Endothelial cell (in vitro differentiated cells): ENCODE measurements around the gene GLB1L2. TPM values are rescaled to one million over a fixed set of nuclear protein-coding genes. Genes with fewer than 3 reads are reported as not detected.

Experiments used
- DNase-seq: peaks from one replicate; pipeline ENCODE4 v3.0.0; 2021; ENCODE audit warnings: low spot score
- H3K27ac Mint-ChIP-seq: one replicate; pipeline ENCODE4 v1.8.0; 2021; ENCODE audit warnings: mixed read lengths, inconsistent platforms; ENCODE audit not compliant: unreplicated experiment
- H3K27me3 Mint-ChIP-seq: one replicate; pipeline ENCODE4 v1.8.0; 2021; ENCODE audit warnings: mild to moderate bottlenecking, moderate library complexity, mixed read lengths, inconsistent platforms; ENCODE audit not compliant: unreplicated experiment
- H3K36me3 Mint-ChIP-seq: one replicate; pipeline ENCODE4 v1.8.0; 2021; ENCODE audit warnings: mild to moderate bottlenecking, low read depth, mixed read lengths, inconsistent platforms; ENCODE audit not compliant: unreplicated experiment
- H3K4me1 Mint-ChIP-seq: one replicate; pipeline ENCODE4 v1.8.0; 2021; ENCODE audit warnings: mild to moderate bottlenecking, mixed read lengths, inconsistent platforms; ENCODE audit not compliant: unreplicated experiment
- H3K4me3 Mint-ChIP-seq: one replicate; pipeline ENCODE4 v1.8.0; 2021; ENCODE audit warnings: mild to moderate bottlenecking, mixed read lengths, inconsistent platforms; ENCODE audit not compliant: unreplicated experiment
- H3K9me3 Mint-ChIP-seq: one replicate; pipeline ENCODE4 v1.8.0; 2021; ENCODE audit warnings: mixed read lengths, inconsistent platforms; ENCODE audit not compliant: unreplicated experiment
- total RNA-seq: library from RNA; stranded (reverse); fragmentation: NEBNext Ultra II Directional; extraction: Animal tissue kit (Norgen Biotek cat#: 25700); gene quantifications from one replicate; pipeline ENCODE4 v1.2.1, GENCODE V29; 2021; ENCODE audit not compliant: unreplicated experiment
- TF ChIP-seq, protein P1 (sequence below): fragments of 200-600 bp; sonication (generic); IDR thresholded peaks from one replicate; pipeline ENCODE4 v1.5.0; 2021; ENCODE audit warnings: antibody characterized with exemption; ENCODE audit not compliant: unreplicated experiment

Gene GLB1L2
- total RNA-seq, 1 donor from 2014 or later = 5.0 TPM

DNA sequence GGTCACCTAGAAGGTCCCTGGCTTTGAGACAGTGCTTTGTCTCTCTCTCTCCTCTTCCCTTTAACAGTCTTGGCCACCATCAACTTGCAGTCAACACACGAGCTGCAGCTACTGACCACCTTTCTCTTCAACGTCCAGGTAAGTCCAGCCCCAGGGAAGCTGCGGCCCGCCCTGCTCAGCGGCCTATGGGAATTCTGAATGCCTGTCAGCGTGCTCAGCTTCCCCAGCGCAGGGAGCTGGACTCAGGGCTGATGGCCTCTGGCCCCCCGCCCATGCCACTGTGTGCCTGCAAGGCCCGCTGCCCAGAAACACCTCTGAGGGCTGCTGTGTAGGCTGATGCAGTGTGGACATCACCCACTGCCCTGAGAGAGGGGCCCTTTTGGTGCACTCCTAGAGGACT lies 32.5 kb downstream of the GLB1L2 start:
- H3K27me3 Mint-ChIP-seq = peaks cover 14% of the 10 kb centered on the region
- no peak for DNase-seq
- peaks cover 18% of the 10 kb centered on the region for H3K4me1 Mint-ChIP-seq
- no peaks in the 10 kb centered on the region for H3K9me3 Mint-ChIP-seq
- no peak overlapping the region for H3K4me3 Mint-ChIP-seq
- no peaks in the 10 kb centered on the region for H3K36me3 Mint-ChIP-seq
- TF ChIP-seq, protein P1, sequence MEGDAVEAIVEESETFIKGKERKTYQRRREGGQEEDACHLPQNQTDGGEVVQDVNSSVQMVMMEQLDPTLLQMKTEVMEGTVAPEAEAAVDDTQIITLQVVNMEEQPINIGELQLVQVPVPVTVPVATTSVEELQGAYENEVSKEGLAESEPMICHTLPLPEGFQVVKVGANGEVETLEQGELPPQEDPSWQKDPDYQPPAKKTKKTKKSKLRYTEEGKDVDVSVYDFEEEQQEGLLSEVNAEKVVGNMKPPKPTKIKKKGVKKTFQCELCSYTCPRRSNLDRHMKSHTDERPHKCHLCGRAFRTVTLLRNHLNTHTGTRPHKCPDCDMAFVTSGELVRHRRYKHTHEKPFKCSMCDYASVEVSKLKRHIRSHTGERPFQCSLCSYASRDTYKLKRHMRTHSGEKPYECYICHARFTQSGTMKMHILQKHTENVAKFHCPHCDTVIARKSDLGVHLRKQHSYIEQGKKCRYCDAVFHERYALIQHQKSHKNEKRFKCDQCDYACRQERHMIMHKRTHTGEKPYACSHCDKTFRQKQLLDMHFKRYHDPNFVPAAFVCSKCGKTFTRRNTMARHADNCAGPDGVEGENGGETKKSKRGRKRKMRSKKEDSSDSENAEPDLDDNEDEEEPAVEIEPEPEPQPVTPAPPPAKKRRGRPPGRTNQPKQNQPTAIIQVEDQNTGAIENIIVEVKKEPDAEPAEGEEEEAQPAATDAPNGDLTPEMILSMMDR = no peak
- no peak overlapping the region for H3K27ac Mint-ChIP-seq

DNA sequence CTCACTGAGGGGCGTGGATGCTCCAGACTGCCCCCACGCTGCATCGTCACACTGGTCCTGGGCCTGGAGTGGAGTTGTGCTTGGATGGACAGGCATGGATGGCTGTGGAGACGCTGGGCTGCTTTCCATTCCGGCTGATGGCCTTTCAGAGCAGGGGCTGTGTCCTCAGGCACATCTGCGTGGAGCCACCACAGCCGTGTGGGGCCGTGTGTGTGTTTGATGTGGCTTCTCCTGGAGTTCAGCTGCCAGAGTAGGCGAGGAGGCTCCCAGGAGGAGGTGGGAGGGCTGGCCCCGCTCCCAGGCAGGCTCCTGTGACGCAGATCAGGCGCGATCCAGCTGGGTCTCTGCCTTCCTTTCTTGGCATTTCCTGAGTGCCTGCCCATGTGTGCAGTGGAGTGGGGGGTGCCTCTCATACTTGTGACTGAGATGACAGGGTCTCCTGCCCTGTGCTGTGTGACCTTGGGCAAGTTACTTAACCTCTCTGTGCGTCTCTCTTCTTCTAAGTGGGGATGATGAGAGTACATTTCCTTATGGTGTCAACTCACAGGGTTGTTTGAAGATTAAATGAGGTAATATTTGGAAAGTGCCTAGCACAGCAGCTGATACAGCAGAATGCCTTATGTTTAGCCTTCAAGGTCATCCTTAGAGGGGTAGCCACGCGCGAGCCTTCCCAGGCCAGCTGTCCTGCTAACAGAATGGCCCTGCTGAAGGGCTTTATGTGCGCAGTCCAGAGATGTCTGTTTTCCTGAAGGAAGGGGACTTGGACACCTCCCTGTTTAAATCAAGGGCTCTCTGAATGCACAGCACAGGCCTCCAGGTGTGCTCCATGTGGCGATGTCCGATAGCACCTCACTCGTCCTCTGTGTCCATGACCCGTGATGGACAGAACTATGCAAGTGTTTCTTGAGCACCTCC lies 33.5 kb downstream of the GLB1L2 start:
- Mint-ChIP-seq H3K27me3 (peaks cover 17% of the 10 kb centered on the region), H3K4me1 (peaks cover 14% of the 10 kb centered on the region), H3K27ac (no peak overlapping the region), H3K4me3 (no peak overlapping the region), H3K9me3 (no peaks in the 10 kb centered on the region), H3K36me3 (no peaks in the 10 kb centered on the region)
- TF ChIP-seq, protein P1 = no peak
- DNase-seq = no peak

DNA sequence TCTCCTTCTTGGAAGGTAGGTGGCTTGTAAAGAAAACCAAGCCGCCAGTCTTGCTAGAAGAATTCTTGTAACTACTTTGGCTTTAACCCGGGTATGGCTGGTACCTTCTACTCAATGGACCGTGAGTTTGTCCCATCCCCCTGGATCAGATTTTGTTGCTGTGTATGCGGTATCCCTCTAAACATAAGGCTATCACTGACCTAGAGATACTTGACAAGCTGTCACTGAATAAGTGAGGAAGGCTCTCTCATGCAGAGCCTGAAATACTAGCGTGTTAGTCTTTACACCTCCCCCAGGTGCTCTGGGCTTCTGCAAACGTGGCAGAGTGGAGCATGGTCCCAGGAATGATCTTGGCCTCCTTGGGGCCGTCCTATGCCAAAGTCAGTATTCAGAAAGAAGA lies 34.5 kb downstream of the GLB1L2 start:
- Mint-ChIP-seq H3K27ac (no peak overlapping the region), H3K4me3 (no peak overlapping the region), H3K9me3 (no peaks in the 10 kb centered on the region), H3K36me3 (no peaks in the 10 kb centered on the region), H3K27me3 (peaks cover 17% of the 10 kb centered on the region), H3K4me1 (peaks cover 9% of the 10 kb centered on the region)
- no peak for DNase-seq
- TF ChIP-seq, protein P1 = no peak

DNA sequence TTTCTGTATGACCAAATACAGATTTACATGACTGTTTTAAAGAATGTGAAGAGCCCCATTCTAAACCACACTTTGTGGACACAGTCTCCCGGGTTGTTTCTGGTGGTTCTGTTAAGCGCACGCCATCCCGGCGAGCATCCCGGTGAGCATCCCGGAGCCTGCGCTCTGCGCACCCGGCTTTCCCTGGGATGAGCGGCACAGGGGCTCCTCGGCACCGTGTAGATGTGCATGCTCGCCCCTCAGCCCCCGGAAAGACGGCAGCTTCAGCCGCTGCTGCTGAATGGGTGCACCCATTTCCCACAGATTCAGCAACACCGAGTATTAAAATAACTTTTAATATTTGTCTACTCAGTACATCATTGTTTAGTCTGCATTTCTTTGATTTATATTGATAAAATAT lies 36.0 kb downstream of the GLB1L2 start:
- H3K36me3 Mint-ChIP-seq = no peaks in the 10 kb centered on the region
- TF ChIP-seq, protein P1 = no peak
- H3K4me1 Mint-ChIP-seq = no peaks in the 10 kb centered on the region
- DNase-seq = no peak
- H3K9me3 Mint-ChIP-seq = no peaks in the 10 kb centered on the region
- H3K27ac Mint-ChIP-seq = no peak overlapping the region
- H3K27me3 Mint-ChIP-seq = peaks cover 11% of the 10 kb centered on the region
- no peak overlapping the region for H3K4me3 Mint-ChIP-seq
